SH-SY5Y (cell line): ENCODE results near the gene PI4K2A.

Experiments
- GATA2 ChIP-seq: IDR thresholded peaks from 2 replicates; pipeline ENCODE4 v1.6.1; 2011; ENCODE audit warnings: mild to moderate bottlenecking, low read depth, low read length
- GATA3 ChIP-seq: IDR thresholded peaks from 2 replicates; pipeline ENCODE4 v1.6.1; 2011; ENCODE audit warnings: low read depth, mild to moderate bottlenecking, low read length, moderate library complexity

- no peak for TF ChIP-seq GATA3
- TF ChIP-seq GATA2: no peak
Observed at GRCh38 chr10:97618285-97618684, 22.2 kb upstream of the PI4K2A start.
